Measurements from ENCODE around the gene LRMDA.

GRCh38 chr10:76287856-76288255 lies 856.4 kb downstream of the LRMDA start:
- TF ChIP-seq CTCF (IDR thresholded peaks at IDR 0.05) (no peak), POLR2A (IDR thresholded peaks at IDR 0.05) (no peak)
